Neural cell (in vitro differentiated cells): ENCODE results near the gene HHIP. TPM values are rescaled to one million over a fixed set of nuclear protein-coding genes. Genes with fewer than 3 reads are reported as not detected.

ENCODE experiments used
- H2AFZ ChIP-seq: fragments of 200-600, 300-800 bp; sonication (generic), shearing (Covaris generic); 2 replicates; pipeline ENCODE4 v1.6.0; 2014; ENCODE audit warnings: low read depth, mild to moderate bottlenecking, antibody characterized with exemption, low read length, moderate library complexity
- H3F3A ChIP-seq: fragments of 200-600 bp; shearing (Covaris generic); 2 replicates; pipeline ENCODE4 v1.6.1; 2016; ENCODE audit warnings: mild to moderate bottlenecking, moderate library complexity, mixed read lengths, antibody characterized with exemption, low read length; ENCODE audit not compliant: insufficient read depth, poor library complexity, severe bottlenecking
- H3K27ac ChIP-seq: fragments of 200-600, 300-800 bp; sonication (generic), shearing (Covaris generic); 2 replicates; pipeline ENCODE4 v1.5.1; 2014; ENCODE audit warnings: mild to moderate bottlenecking, low read length, moderate library complexity
- H3K27me3 ChIP-seq: fragments of 300-800, 200-600 bp; sonication (generic), shearing (Covaris generic); 2 replicates; pipeline ENCODE4 v1.6.0; 2014; ENCODE audit warnings: mild to moderate bottlenecking, low read depth, low read length, moderate library complexity; ENCODE audit not compliant: insufficient read depth
- H3K36me3 ChIP-seq: fragments of 300-800, 200-600 bp; sonication (generic), shearing (Covaris generic); 2 replicates; pipeline ENCODE4 v1.5.1; 2014; ENCODE audit warnings: mild to moderate bottlenecking, antibody characterized with exemption, low read length, moderate library complexity; ENCODE audit not compliant: insufficient read depth
- H3K4me2 ChIP-seq: fragments of 300-800, 200-600 bp; sonication (generic), shearing (Covaris generic); 2 replicates; pipeline ENCODE4 v1.6.0; 2014; ENCODE audit warnings: mild to moderate bottlenecking, low read length
- H3K4me3 ChIP-seq: fragments of 300-800, 200-600 bp; sonication (generic), shearing (Covaris generic); 2 replicates; pipeline ENCODE4 v1.5.1; 2014; ENCODE audit warnings: mild to moderate bottlenecking, low read length, moderate library complexity
- H3K79me2 ChIP-seq: fragments of 200-600 bp; shearing (Covaris generic); replicated peaks from 2 replicates; pipeline ENCODE4 v1.6.0; 2014; ENCODE audit warnings: mild to moderate bottlenecking, low read length, moderate library complexity; ENCODE audit not compliant: insufficient read depth
- H3K9ac ChIP-seq: fragments of 300-800, 200-600 bp; sonication (generic), shearing (Covaris generic); 2 replicates; pipeline ENCODE4 v1.6.1; 2016; ENCODE audit warnings: mild to moderate bottlenecking, low read length, mixed read lengths
- H3K9me2 ChIP-seq: fragments of 200-600 bp; shearing (Covaris generic); 2 replicates; pipeline ENCODE4 v1.6.1; 2016; ENCODE audit warnings: mild to moderate bottlenecking, low read length, mixed read lengths; ENCODE audit not compliant: insufficient read depth
- H3K9me3 ChIP-seq: fragments of 200-600, 300-800 bp; sonication (generic), shearing (Covaris generic); 2 replicates; pipeline ENCODE4 v1.6.1; 2016; ENCODE audit warnings: mild to moderate bottlenecking, mixed run types, low read length, moderate library complexity, mixed read lengths
- H4K20me1 ChIP-seq: fragments of 200-600 bp; shearing (Covaris generic); 2 replicates; pipeline ENCODE4 v1.6.1; 2016; ENCODE audit warnings: mild to moderate bottlenecking, mixed run types; ENCODE audit not compliant: insufficient read depth
- EP300 ChIP-seq: fragments of 450-650 bp; conservative IDR thresholded peaks from 2 replicates; pipeline ENCODE4 v1.6.1; 2014; ENCODE audit warnings: antibody characterized with exemption, mild to moderate bottlenecking, moderate library complexity; ENCODE audit not compliant: poor library complexity, severe bottlenecking
- EZH2 ChIP-seq: fragments of 200-600, 300-800 bp; shearing (Covaris generic), sonication (generic); IDR thresholded peaks from 2 replicates; pipeline ENCODE4 v1.6.1; 2014; ENCODE audit warnings: antibody characterized with exemption, low read length, borderline replicate concordance, mild to moderate bottlenecking; ENCODE audit not compliant: insufficient read depth, poor library complexity, severe bottlenecking
- MXI1 ChIP-seq: fragments of 450-650 bp; conservative IDR thresholded peaks from 2 replicates; pipeline ENCODE4 v1.6.1; 2014; ENCODE audit warnings: antibody characterized with exemption, mild to moderate bottlenecking; ENCODE audit not compliant: poor library complexity, severe bottlenecking
- POLR2AphosphoS5 ChIP-seq: IDR thresholded peaks from 2 replicates; pipeline ENCODE4 v1.6.1; 2012
- RAD21 ChIP-seq: fragments of 450-650 bp; conservative IDR thresholded peaks from 2 replicates; pipeline ENCODE4 v1.6.1; 2014; ENCODE audit warnings: antibody characterized with exemption, mild to moderate bottlenecking, moderate library complexity
- SMC3 ChIP-seq: fragments of 450-650 bp; conservative IDR thresholded peaks from 2 replicates; pipeline ENCODE4 v1.6.1; 2014; ENCODE audit warnings: antibody characterized with exemption, mild to moderate bottlenecking, moderate library complexity; ENCODE audit not compliant: poor library complexity
- TAF1 ChIP-seq: IDR thresholded peaks from 2 replicates; pipeline ENCODE4 v1.6.1; 2012; ENCODE audit warnings: low read depth
- polyA plus RNA-seq: library from polyadenylated mRNA; depleted of rRNA; stranded (reverse); fragments of >200 nt; gene quantifications from 2 replicates; pipeline ENCODE4 v1.2.3, GENCODE V29; 2014
- TF ChIP-seq, protein P1 (sequence below): fragments of 450-650 bp; IDR thresholded peaks from 2 replicates; pipeline ENCODE4 v1.5.1; 2014; ENCODE audit warnings: antibody characterized with exemption, mild to moderate bottlenecking, moderate library complexity; ENCODE audit not compliant: poor library complexity, severe bottlenecking
- TF ChIP-seq, protein P2 (sequence below): IDR thresholded peaks from 2 replicates; pipeline ENCODE4 v1.6.1; 2012; ENCODE audit warnings: borderline replicate concordance

Gene HHIP
- polyA plus RNA-seq, 1 donor from 2014 or later = not detected

GRCh38 chr4:144655491-144655890, 9.5 kb downstream of the HHIP start:
- H3K9me2 ChIP-seq = no peaks in the 10 kb centered on the region
- no peak overlapping the region for H3K27ac ChIP-seq
- no peak overlapping the region for H3K4me3 ChIP-seq
- H3K27me3 ChIP-seq = peaks cover 1% of the 10 kb centered on the region
- H2AFZ ChIP-seq = no peak overlapping the region
- H3K9me3 ChIP-seq = no peaks in the 10 kb centered on the region
- no peaks in the 10 kb centered on the region for H3K79me2 ChIP-seq
- no peaks in the 10 kb centered on the region for H3F3A ChIP-seq
- no peaks in the 10 kb centered on the region for H3K36me3 ChIP-seq
- no peak overlapping the region for H3K9ac ChIP-seq
- TF ChIP-seq, protein P1, sequence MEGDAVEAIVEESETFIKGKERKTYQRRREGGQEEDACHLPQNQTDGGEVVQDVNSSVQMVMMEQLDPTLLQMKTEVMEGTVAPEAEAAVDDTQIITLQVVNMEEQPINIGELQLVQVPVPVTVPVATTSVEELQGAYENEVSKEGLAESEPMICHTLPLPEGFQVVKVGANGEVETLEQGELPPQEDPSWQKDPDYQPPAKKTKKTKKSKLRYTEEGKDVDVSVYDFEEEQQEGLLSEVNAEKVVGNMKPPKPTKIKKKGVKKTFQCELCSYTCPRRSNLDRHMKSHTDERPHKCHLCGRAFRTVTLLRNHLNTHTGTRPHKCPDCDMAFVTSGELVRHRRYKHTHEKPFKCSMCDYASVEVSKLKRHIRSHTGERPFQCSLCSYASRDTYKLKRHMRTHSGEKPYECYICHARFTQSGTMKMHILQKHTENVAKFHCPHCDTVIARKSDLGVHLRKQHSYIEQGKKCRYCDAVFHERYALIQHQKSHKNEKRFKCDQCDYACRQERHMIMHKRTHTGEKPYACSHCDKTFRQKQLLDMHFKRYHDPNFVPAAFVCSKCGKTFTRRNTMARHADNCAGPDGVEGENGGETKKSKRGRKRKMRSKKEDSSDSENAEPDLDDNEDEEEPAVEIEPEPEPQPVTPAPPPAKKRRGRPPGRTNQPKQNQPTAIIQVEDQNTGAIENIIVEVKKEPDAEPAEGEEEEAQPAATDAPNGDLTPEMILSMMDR = no peak
- TF ChIP-seq EP300 (no peak), POLR2AphosphoS5 (no peak), TAF1 (no peak), SMC3 (no peak), EZH2 (no peak), RAD21 (no peak), MXI1 (no peak)
- TF ChIP-seq, protein P2, sequence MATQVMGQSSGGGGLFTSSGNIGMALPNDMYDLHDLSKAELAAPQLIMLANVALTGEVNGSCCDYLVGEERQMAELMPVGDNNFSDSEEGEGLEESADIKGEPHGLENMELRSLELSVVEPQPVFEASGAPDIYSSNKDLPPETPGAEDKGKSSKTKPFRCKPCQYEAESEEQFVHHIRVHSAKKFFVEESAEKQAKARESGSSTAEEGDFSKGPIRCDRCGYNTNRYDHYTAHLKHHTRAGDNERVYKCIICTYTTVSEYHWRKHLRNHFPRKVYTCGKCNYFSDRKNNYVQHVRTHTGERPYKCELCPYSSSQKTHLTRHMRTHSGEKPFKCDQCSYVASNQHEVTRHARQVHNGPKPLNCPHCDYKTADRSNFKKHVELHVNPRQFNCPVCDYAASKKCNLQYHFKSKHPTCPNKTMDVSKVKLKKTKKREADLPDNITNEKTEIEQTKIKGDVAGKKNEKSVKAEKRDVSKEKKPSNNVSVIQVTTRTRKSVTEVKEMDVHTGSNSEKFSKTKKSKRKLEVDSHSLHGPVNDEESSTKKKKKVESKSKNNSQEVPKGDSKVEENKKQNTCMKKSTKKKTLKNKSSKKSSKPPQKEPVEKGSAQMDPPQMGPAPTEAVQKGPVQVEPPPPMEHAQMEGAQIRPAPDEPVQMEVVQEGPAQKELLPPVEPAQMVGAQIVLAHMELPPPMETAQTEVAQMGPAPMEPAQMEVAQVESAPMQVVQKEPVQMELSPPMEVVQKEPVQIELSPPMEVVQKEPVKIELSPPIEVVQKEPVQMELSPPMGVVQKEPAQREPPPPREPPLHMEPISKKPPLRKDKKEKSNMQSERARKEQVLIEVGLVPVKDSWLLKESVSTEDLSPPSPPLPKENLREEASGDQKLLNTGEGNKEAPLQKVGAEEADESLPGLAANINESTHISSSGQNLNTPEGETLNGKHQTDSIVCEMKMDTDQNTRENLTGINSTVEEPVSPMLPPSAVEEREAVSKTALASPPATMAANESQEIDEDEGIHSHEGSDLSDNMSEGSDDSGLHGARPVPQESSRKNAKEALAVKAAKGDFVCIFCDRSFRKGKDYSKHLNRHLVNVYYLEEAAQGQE = no peak
- H4K20me1 ChIP-seq = no peaks in the 10 kb centered on the region
- no peak overlapping the region for H3K4me2 ChIP-seq

DNA sequence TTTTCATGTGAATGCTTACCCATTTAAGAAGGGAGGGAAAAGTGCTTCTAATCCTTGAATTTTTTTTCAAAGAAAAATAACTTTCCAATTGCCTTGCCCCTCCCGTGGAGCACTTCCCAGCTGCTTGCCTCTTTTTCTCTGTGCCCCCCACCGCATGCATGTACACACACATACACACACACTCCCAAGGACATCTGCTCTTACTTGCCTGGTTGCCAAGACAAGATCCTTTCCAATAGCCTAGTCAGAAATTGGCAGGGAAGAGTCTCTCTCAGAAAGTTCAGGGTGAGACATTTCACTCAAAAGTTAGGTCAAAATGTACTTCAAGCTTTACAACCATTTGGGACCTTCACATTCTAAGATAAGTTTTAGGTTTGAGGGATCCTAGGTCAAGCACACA, 10.9 kb downstream of the HHIP start:
- no peak overlapping the region for H3K4me3 ChIP-seq
- H3K9me3 ChIP-seq = no peaks in the 10 kb centered on the region
- no peaks in the 10 kb centered on the region for H3K27me3 ChIP-seq
- no peak for TF ChIP-seq EP300
- no peak for TF ChIP-seq EZH2
- no peak for TF ChIP-seq MXI1
- no peak for TF ChIP-seq POLR2AphosphoS5
- TF ChIP-seq, protein P1 = no peak
- TF ChIP-seq SMC3 = no peak
- no peak for TF ChIP-seq RAD21
- TF ChIP-seq, protein P2 = no peak
- no peak for TF ChIP-seq TAF1
- no peak overlapping the region for H3K27ac ChIP-seq
- H3F3A ChIP-seq = no peaks in the 10 kb centered on the region
- no peaks in the 10 kb centered on the region for H3K9me2 ChIP-seq
- no peak overlapping the region for H3K4me2 ChIP-seq
- H3K9ac ChIP-seq = no peak overlapping the region
- H3K79me2 ChIP-seq = no peaks in the 10 kb centered on the region
- no peaks in the 10 kb centered on the region for H3K36me3 ChIP-seq
- no peaks in the 10 kb centered on the region for H4K20me1 ChIP-seq
- H2AFZ ChIP-seq = no peak overlapping the region
